Ascending aorta (tissue), 2 donors: ENCODE measurements around the gene MRPL37. TPM values are rescaled to one million over a fixed set of nuclear protein-coding genes. Genes with fewer than 3 reads are reported as not detected.

Source experiments
- DNase-seq, 2 donors: peaks; one replicate each; pipeline ENCODE4 v3.0.0-alpha.2; 2019; ENCODE audit warnings: low spot score in 2 of 2
- H3K27ac ChIP-seq, 2 donors: fragments of 200-600 bp; sonication (generic); one replicate each; pipeline ENCODE4 v1.5.1; 2016 to 2017; ENCODE audit warnings: mild to moderate bottlenecking in 1 of 2
- H3K27me3 ChIP-seq: fragments of 200-600 bp; sonication (generic); one replicate; pipeline ENCODE4 v1.5.1; 2017
- H3K36me3 ChIP-seq, 2 donors: fragments of 200-600 bp; sonication (generic); one replicate each; pipeline ENCODE4 v1.5.1; 2016
- H3K4me1 ChIP-seq, 2 donors: fragments of 200-600 bp; sonication (generic); one replicate each; pipeline ENCODE4 v1.5.1; 2016 to 2017; ENCODE audit warnings: mild to moderate bottlenecking in 1 of 2
- H3K4me3 ChIP-seq, 2 donors: fragments of 200-600 bp; sonication (generic); one replicate each; pipeline ENCODE4 v1.5.1; 2016 to 2017; ENCODE audit warnings: mild to moderate bottlenecking in 1 of 2
- H3K9me3 ChIP-seq, 2 donors: fragments of 200-600 bp; sonication (generic); one replicate each; pipeline ENCODE4 v1.5.1; 2016
- intact Hi-C: fragments of 100-400 bp; cut with DNase I; formaldehyde crosslinking; loops from one replicate; pipeline ENCODE4 v1.15.1; 2023
- total RNA-seq: library from RNA; depleted of rRNA; stranded (reverse); fragments of >200 nt; gene quantifications from one replicate; pipeline ENCODE4 v1.1.0, GENCODE V29; 2016
- TF ChIP-seq, protein P1 (sequence below), 3 experiments: fragments of 200-600 bp in 2 of 3; fragments of 450-650 bp in 1 of 3; sonication (generic) in 2 of 3; IDR thresholded peaks; one replicate each; pipeline ENCODE4 v1.5.1; 2016 to 2019; ENCODE audit warnings: antibody characterized with exemption in 3 of 3, mild to moderate bottlenecking in 1 of 3, moderate library complexity in 1 of 3

The MRPL37 gene
- total RNA-seq, 1 donor from 2014 or later, result 51.2 TPM

- Histone ChIP-seq H3K27ac (no peak overlapping the region), H3K36me3 (peaks cover 7 to 22% of the 10 kb centered on the region in 2 donors), H3K27me3 (no peaks in the 10 kb centered on the region), H3K4me3 (no peak overlapping the region), H3K4me1 (peaks cover 0 to 2% of the 10 kb centered on the region in 2 donors), H3K9me3 (no peaks in the 10 kb centered on the region)
- DNase-seq, result no peak
- intact Hi-C loops, result no loop called here
- TF ChIP-seq, protein P1, sequence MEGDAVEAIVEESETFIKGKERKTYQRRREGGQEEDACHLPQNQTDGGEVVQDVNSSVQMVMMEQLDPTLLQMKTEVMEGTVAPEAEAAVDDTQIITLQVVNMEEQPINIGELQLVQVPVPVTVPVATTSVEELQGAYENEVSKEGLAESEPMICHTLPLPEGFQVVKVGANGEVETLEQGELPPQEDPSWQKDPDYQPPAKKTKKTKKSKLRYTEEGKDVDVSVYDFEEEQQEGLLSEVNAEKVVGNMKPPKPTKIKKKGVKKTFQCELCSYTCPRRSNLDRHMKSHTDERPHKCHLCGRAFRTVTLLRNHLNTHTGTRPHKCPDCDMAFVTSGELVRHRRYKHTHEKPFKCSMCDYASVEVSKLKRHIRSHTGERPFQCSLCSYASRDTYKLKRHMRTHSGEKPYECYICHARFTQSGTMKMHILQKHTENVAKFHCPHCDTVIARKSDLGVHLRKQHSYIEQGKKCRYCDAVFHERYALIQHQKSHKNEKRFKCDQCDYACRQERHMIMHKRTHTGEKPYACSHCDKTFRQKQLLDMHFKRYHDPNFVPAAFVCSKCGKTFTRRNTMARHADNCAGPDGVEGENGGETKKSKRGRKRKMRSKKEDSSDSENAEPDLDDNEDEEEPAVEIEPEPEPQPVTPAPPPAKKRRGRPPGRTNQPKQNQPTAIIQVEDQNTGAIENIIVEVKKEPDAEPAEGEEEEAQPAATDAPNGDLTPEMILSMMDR (IDR thresholded peaks at IDR 0.05), result no peak
Observed at GRCh38 chr1:54254055-54254454, 54.1 kb downstream of the MRPL37 start.

GRCh38 chr1:54255026-54255702 is 55.2 kb downstream of the MRPL37 start:
- Histone ChIP-seq H3K27ac (no peak overlapping the region), H3K36me3 (peaks cover 7 to 19% of the 10 kb centered on the region in 2 donors), H3K4me3 (no peak overlapping the region)

GRCh38 chr1:54256522-54257345 is 56.8 kb downstream of the MRPL37 start:
- intact Hi-C loops, result no loop called here
- peaks cover 0 to 18% of the 10 kb centered on the region in 2 donors for H3K36me3 ChIP-seq

More at GRCh38 chr1:54255026-54255702, 55.2 kb downstream of the MRPL37 start:
- TF ChIP-seq, protein P1 (IDR thresholded peaks at IDR 0.05), result no peak
- no peak for DNase-seq
- intact Hi-C loops, result no loop called here
- H3K27me3 ChIP-seq, result no peaks in the 10 kb centered on the region
- no peaks in the 10 kb centered on the region for H3K4me1 ChIP-seq
- H3K9me3 ChIP-seq, result no peaks in the 10 kb centered on the region

GRCh38 chr1:54257346-54257620 is 57.3 kb downstream of the MRPL37 start:
- no peak for DNase-seq
- Histone ChIP-seq H3K4me3 (no peak overlapping the region), H3K27ac (no peak overlapping the region), H3K9me3 (no peaks in the 10 kb centered on the region), H3K27me3 (no peaks in the 10 kb centered on the region), H3K4me1 (no peaks in the 10 kb centered on the region), H3K36me3 (peaks cover 0 to 18% of the 10 kb centered on the region in 2 donors)
- TF ChIP-seq, protein P1 (IDR thresholded peaks at IDR 0.05), result no peak
- intact Hi-C loops, result no loop called here

More at GRCh38 chr1:54256522-54257345, 56.8 kb downstream of the MRPL37 start:
- H3K27me3 ChIP-seq, result no peaks in the 10 kb centered on the region
- TF ChIP-seq, protein P1 (IDR thresholded peaks at IDR 0.05), result no peak
- no peak for DNase-seq
- no peaks in the 10 kb centered on the region for H3K4me1 ChIP-seq
- no peak overlapping the region for H3K27ac ChIP-seq
- H3K4me3 ChIP-seq, result no peak overlapping the region
- no peaks in the 10 kb centered on the region for H3K9me3 ChIP-seq

DNA sequence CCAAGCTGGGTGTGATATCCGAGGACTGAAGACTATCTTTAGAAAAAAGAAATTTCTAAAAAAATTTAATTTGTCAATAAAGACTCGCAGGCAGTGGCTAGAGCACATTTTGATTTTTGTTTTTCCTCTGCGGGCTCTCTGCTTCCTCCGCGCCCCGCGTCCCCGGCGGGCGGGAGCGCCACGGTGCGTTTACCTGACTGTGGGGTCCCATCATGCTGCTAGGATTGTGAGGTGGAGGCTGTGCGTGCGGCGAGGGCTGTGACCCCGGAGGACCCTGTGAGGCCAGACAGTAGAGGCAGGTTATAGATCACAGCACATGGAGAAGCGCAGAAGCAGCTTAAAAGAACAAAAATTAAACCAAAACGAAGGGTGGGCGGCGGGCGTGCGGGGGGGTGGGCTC is 57.9 kb downstream of the MRPL37 start:
- TF ChIP-seq, protein P1 (IDR thresholded peaks at IDR 0.05), result no peak
- no peaks in the 10 kb centered on the region for H3K9me3 ChIP-seq
- no peaks in the 10 kb centered on the region for H3K27me3 ChIP-seq
- intact Hi-C loops, result no loop called here
- peaks cover 0 to 18% of the 10 kb centered on the region in 2 donors for H3K36me3 ChIP-seq
- no peak overlapping the region for H3K4me3 ChIP-seq
- DNase-seq, result no peak
- H3K4me1 ChIP-seq, result no peaks in the 10 kb centered on the region
- no peak overlapping the region for H3K27ac ChIP-seq
